K562 (cell line): Measurements from ENCODE around the gene ZNF665. TPM values are rescaled to one million over a fixed set of nuclear protein-coding genes. Genes with fewer than 3 reads are reported as not detected.

Experiments
- ATF6 ChIP-seq: sonication (generic); formaldehyde crosslinking; IDR thresholded peaks from 2 replicates; pipeline ENCODE4 v1.4.0; 2020; ENCODE audit warnings: mild to moderate bottlenecking, missing genetic modification reagents
- CCNT2 ChIP-seq: IDR thresholded peaks from 2 replicates; pipeline ENCODE4 v1.6.1; 2011; ENCODE audit warnings: borderline replicate concordance, low read depth, mild to moderate bottlenecking, moderate library complexity, mixed read lengths, low read length; ENCODE audit not compliant: insufficient read length; ENCODE audit errors: extremely low read depth
- CREB5 ChIP-seq: fragments of 250-450 bp; sonication (Bioruptor Pico); IDR thresholded peaks from 2 replicates; pipeline ENCODE4 v1.5.0; 2020; ENCODE audit warnings: mild to moderate bottlenecking
- DEAF1 ChIP-seq: fragments of 450-650 bp; formaldehyde crosslinking; IDR thresholded peaks from 2 replicates; pipeline ENCODE4 v1.4.0; 2020; ENCODE audit warnings: mild to moderate bottlenecking, moderate library complexity
- DMBX1 ChIP-seq: fragments of 250-450 bp; sonication (Bioruptor Pico); IDR thresholded peaks from 2 replicates; pipeline ENCODE4 v1.8.0; 2022; ENCODE audit warnings: inconsistent platforms, mild to moderate bottlenecking, moderate library complexity, borderline replicate concordance
- ELK1 ChIP-seq: sonication (generic); formaldehyde crosslinking; IDR thresholded peaks from 2 replicates; pipeline ENCODE4 v1.8.1; 2022; ENCODE audit warnings: missing genetic modification reagents
- MAX ChIP-seq: sonication (generic); formaldehyde crosslinking; IDR thresholded peaks from 2 replicates; pipeline ENCODE4 v1.9.0; 2022; ENCODE audit warnings: mild to moderate bottlenecking, missing genetic modification reagents
- MCM5 ChIP-seq: fragments of 450-650 bp; IDR thresholded peaks from 2 replicates; pipeline ENCODE4 v1.6.1; 2016; ENCODE audit warnings: low read depth
- MIER1 ChIP-seq: fragments of 450-650 bp; IDR thresholded peaks from 2 replicates; pipeline ENCODE4 v1.6.1; 2016; ENCODE audit warnings: antibody characterized with exemption, mild to moderate bottlenecking, low read depth
- NFIX ChIP-seq: fragments of 250-450 bp; sonication (Bioruptor Pico); IDR thresholded peaks from 2 replicates; pipeline ENCODE4 v1.4.0; 2020; ENCODE audit warnings: low read depth, mild to moderate bottlenecking, moderate library complexity
- NFRKB ChIP-seq: fragments of 450-650 bp; IDR thresholded peaks from 2 replicates; pipeline ENCODE4 v1.6.1; 2016; ENCODE audit warnings: low read depth
- NR4A1 ChIP-seq, 2 experiments: fragments of 250-450 bp in 1 of 2; fragments of 450-650 bp in 1 of 2; sonication (Bioruptor Pico) in 1 of 2; IDR thresholded peaks; 2 replicates each; pipeline versions ENCODE4 v1.4.0 to v1.6.1; 2016 to 2020; ENCODE audit warnings: mild to moderate bottlenecking in 2 of 2, missing compliant biosample characterization in 1 of 2, missing genetic modification characterization in 1 of 2, moderate library complexity in 1 of 2
- NRF1 ChIP-seq, 2 experiments: fragments of 450-650 bp; IDR thresholded peaks in 1 of 2; conservative IDR thresholded peaks in 1 of 2; 2 replicates each; pipeline ENCODE4 v1.6.1; 2014; ENCODE audit warnings: mild to moderate bottlenecking in 2 of 2
- PHB ChIP-seq: fragments of 250-450 bp; sonication (Bioruptor Pico); IDR thresholded peaks from 2 replicates; pipeline ENCODE4 v1.5.0; 2021
- PHF21A ChIP-seq: fragments of 450-650 bp; IDR thresholded peaks from 2 replicates; pipeline ENCODE4 v1.6.1; 2017; ENCODE audit warnings: low read depth, borderline replicate concordance
- PTBP1 ChIP-seq: fragments of 200-400 bp; formaldehyde crosslinking; IDR thresholded peaks from 2 replicates; pipeline ENCODE4 v1.6.1; 2017; ENCODE audit warnings: low read depth, low read length
- RBFOX2 ChIP-seq: fragments of 200-400 bp; formaldehyde crosslinking; IDR thresholded peaks from 2 replicates; pipeline ENCODE4 v1.6.1; 2017; ENCODE audit warnings: low read depth, mild to moderate bottlenecking, low read length, moderate library complexity
- RCOR1 ChIP-seq, 2 experiments: IDR thresholded peaks; 2 replicates each; pipeline ENCODE4 v1.6.1; 2012; ENCODE audit warnings: low read depth in 2 of 2, low read length in 2 of 2, borderline replicate concordance in 1 of 2, improper control_type of control experiment in 1 of 2
- STAT5A ChIP-seq: IDR thresholded peaks from 2 replicates; pipeline ENCODE4 v1.6.1; 2012; ENCODE audit warnings: low read length, inconsistent platforms, borderline replicate concordance
- TAF7 ChIP-seq: fragments of 450-650 bp; IDR thresholded peaks from 2 replicates; pipeline ENCODE4 v1.6.1; 2016; ENCODE audit warnings: missing genetic modification characterization, missing compliant biosample characterization
- XRCC5 ChIP-seq: fragments of 200-400 bp; formaldehyde crosslinking; IDR thresholded peaks from 2 replicates; pipeline ENCODE4 v1.6.1; 2017; ENCODE audit warnings: low read depth, mild to moderate bottlenecking, low read length
- ZBTB1 ChIP-seq: sonication (generic); formaldehyde crosslinking; IDR thresholded peaks from 2 replicates; pipeline ENCODE4 v1.8.1; 2023; ENCODE audit warnings: missing genetic modification reagents, low read depth, mild to moderate bottlenecking, borderline replicate concordance
- polyA plus RNA-seq, 8 experiments: library from polyadenylated mRNA; depleted of rRNA in 4 of 8; stranded (reverse) in 5 of 8; unstranded in 3 of 8; fragments of >200 nt; fragmentation: Nextera tagmentation in 2 of 8; fragmentation: Illumina TruSeq in 1 of 8; extraction: Ambion mirVana in 2 of 8; extraction: Trizol in 1 of 8; gene quantifications; 2 replicates each; pipeline versions ENCODE4 v1.2.1 to v1.2.3, GENCODE V29; 2011 to 2014; ENCODE audit warnings: inconsistent platforms in 1 of 8, missing spikeins in 1 of 8
- total RNA-seq, 7 experiments: library from RNA; depleted of rRNA in 6 of 7; stranded (reverse); fragments of >200 nt in 6 of 7; fragmentation: Illumina TruSeq in 2 of 7; extraction: Trizol in 2 of 7; gene quantifications; 2 replicates each; pipeline versions ENCODE4 v1.2.1 to v1.2.3, GENCODE V29; 2011 to 2021; ENCODE audit warnings: low replicate concordance in 1 of 7

ZNF665 gene
- total and polyA plus RNA-seq, 9 of the 15 experiments (the other 6 are each of a cell fraction or from before 2014, with no cell fraction given): 1.9 to 7.6 (median 2.8) TPM

GRCh38 chr19:53196777-53197396 is 3.7 kb upstream of the ZNF665 start (continued):
- no peak for TF ChIP-seq NFRKB
- TF ChIP-seq PHF21A: no peak
- no peak for TF ChIP-seq MIER1
- no peak for TF ChIP-seq ATF6
- no peak for TF ChIP-seq DEAF1 (CRISPR knock-in tag)
- 0 out of 2 replicates have a peak, but pooled peaks have one; percentile 44 for TF ChIP-seq RBFOX2
- TF ChIP-seq NR4A1 (CRISPR knock-in tag; IDR thresholded peaks at IDR 0.05): no peak
- no peak for TF ChIP-seq NR4A1 (tag; IDR thresholded peaks at IDR 0.05)
- TF ChIP-seq XRCC5: no peak
- TF ChIP-seq CCNT2: no peak
- no peak for TF ChIP-seq CREB5 (CRISPR knock-in tag)
- no peak for TF ChIP-seq ELK1
- no peak for TF ChIP-seq PTBP1
- no peak for TF ChIP-seq RCOR1 (IDR thresholded peaks at IDR 0.05; ENCODE audit: borderline replicate concordance in 1 of 2, low read depth in 2 of 2, low read length in 2 of 2)
- no peak for TF ChIP-seq NFIX
- no peak for TF ChIP-seq PHB
- TF ChIP-seq NRF1 (conservative IDR thresholded peaks at IDR 0.05 in 1 of 2, IDR thresholded peaks at IDR 0.05 in 1 of 2): 0 out of 4 replicates have a peak, but pooled peaks of 1 of the 2 experiments have one; percentile 12
- no peak for TF ChIP-seq MAX
- no peak for TF ChIP-seq DMBX1 (CRISPR knock-in tag)
- no peak for TF ChIP-seq MCM5
- TF ChIP-seq STAT5A: no peak
- TF ChIP-seq ZBTB1: no peak
- no peak for TF ChIP-seq TAF7 (tag)
